BE2C (cell line): Measurements from ENCODE around the gene BRME1.

Source experiments
- DNase-seq: peaks from one replicate; pipeline ENCODE4 v3.0.0-alpha.2; 2020
- H3K27me3 ChIP-seq: fragments of 250-450 bp; sonication (Bioruptor Pico); 2 replicates; pipeline ENCODE4 v1.5.1; 2020; ENCODE audit warnings: mild to moderate bottlenecking
- H3K36me3 ChIP-seq: fragments of 250-450 bp; sonication (Bioruptor Pico); 2 replicates; pipeline ENCODE4 v1.5.1; 2020; ENCODE audit warnings: mild to moderate bottlenecking
- H3K4me1 ChIP-seq: fragments of 250-450 bp; sonication (Bioruptor Pico); 2 replicates; pipeline ENCODE4 v1.5.1; 2020
- H3K4me3 ChIP-seq: 2 replicates; pipeline ENCODE4 v1.5.1; 2011; ENCODE audit warnings: low read depth, low read length
- H3K9me3 ChIP-seq: fragments of 250-450 bp; sonication (Bioruptor Pico); 2 replicates; pipeline ENCODE4 v1.5.1; 2020
- CTCF ChIP-seq: IDR thresholded peaks from 2 replicates; pipeline ENCODE4 v1.5.1; 2012; ENCODE audit warnings: mild to moderate bottlenecking, low read depth, low read length

The BRME1 gene

GRCh38 chr19:13935765-13936510 is 30.0 kb upstream of the BRME1 start:
- TF ChIP-seq CTCF = no peak
- Histone ChIP-seq H3K4me1 (peaks cover 3% of the 10 kb centered on the region; the same call in 1 of the 2 replicates), H3K36me3 (no peaks in the 10 kb centered on the region), H3K4me3 (no peak overlapping the region), H3K27me3 (no peaks in the 10 kb centered on the region), H3K9me3 (no peaks in the 10 kb centered on the region)
- DNase-seq = peak; percentile 45

GRCh38 chr19:13934785-13935109 is 28.8 kb upstream of the BRME1 start:
- Histone ChIP-seq H3K27me3 (no peaks in the 10 kb centered on the region), H3K4me3 (no peak overlapping the region), H3K36me3 (no peaks in the 10 kb centered on the region), H3K4me1 (peaks cover 3% of the 10 kb centered on the region; the same call in 1 of the 2 replicates), H3K9me3 (no peaks in the 10 kb centered on the region)
- TF ChIP-seq CTCF = no peak
- no peak for DNase-seq

- TF ChIP-seq CTCF = no peak
- no peak for DNase-seq
- Histone ChIP-seq H3K4me1 (peaks cover 3% of the 10 kb centered on the region; the same call in 1 of the 2 replicates), H3K27me3 (no peaks in the 10 kb centered on the region), H3K9me3 (no peaks in the 10 kb centered on the region), H3K36me3 (no peaks in the 10 kb centered on the region), H3K4me3 (no peak overlapping the region)
Observed at GRCh38 chr19:13932911-13933393, 27.0 kb upstream of the BRME1 start.

- no peak for DNase-seq
- no peaks in the 10 kb centered on the region for H3K36me3 ChIP-seq
- H3K9me3 ChIP-seq = no peaks in the 10 kb centered on the region
- H3K27me3 ChIP-seq = no peaks in the 10 kb centered on the region
- no peak overlapping the region for H3K4me3 ChIP-seq
- no peaks in the 10 kb centered on the region for H3K4me1 ChIP-seq
- TF ChIP-seq CTCF = no peak
Observed at GRCh38 chr19:13932149-13932637, 26.3 kb upstream of the BRME1 start.

GRCh38 chr19:13931391-13932148 is 25.7 kb upstream of the BRME1 start:
- H3K4me3 ChIP-seq = no peak overlapping the region
- TF ChIP-seq CTCF = no peak
- no peaks in the 10 kb centered on the region for H3K27me3 ChIP-seq
- no peak for DNase-seq
- no peaks in the 10 kb centered on the region for H3K4me1 ChIP-seq
- H3K36me3 ChIP-seq = no peaks in the 10 kb centered on the region
- H3K9me3 ChIP-seq = no peaks in the 10 kb centered on the region

- no peak for TF ChIP-seq CTCF
- Histone ChIP-seq H3K9me3 (no peaks in the 10 kb centered on the region), H3K36me3 (no peaks in the 10 kb centered on the region), H3K4me1 (no peaks in the 10 kb centered on the region), H3K27me3 (no peaks in the 10 kb centered on the region), H3K4me3 (no peak overlapping the region)
- DNase-seq = no peak
Observed at GRCh38 chr19:13930402-13930801, 24.5 kb upstream of the BRME1 start.
